ENCODE results near the gene MBOAT2. TPM values are rescaled to one million over a fixed set of nuclear protein-coding genes. Genes with fewer than 3 reads are reported as not detected.

The MBOAT2 gene
- total and polyA plus RNA-seq, 3 donors from 2014 or later: 21.2 to 24.8 (median 24.2) TPM

DNA sequence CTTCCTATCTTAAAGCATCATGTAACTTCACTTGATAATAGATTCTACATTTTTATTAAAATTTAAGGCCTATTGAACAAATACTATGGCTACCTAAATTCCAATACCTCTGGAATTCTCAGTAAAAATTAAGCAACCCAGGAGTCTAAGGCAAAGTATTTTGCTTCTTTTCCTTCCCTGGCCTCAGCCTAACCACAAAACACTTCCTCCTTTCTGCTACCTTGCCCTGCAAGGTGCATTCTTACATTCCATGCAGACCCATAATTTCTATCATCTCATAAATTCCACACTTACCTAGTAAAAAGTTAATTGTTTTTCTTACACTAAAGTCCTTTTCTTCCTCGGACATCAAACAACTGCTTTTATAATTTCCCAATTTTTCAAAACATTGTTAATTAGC is 3.7 kb downstream of the MBOAT2 start:
- WGBS, 2 donors: 87 to 89% methylated on average over 1 of the region's 1 CpG
- no peak overlapping the region for H3K27ac ChIP-seq
- H3K36me3 ChIP-seq (ENCODE audit: low read depth, missing control alignments): no peaks in the 10 kb centered on the region
- H3K4me3 ChIP-seq: no peak overlapping the region
- no peaks in the 10 kb centered on the region for H3K9me3 ChIP-seq
- no peak for DNase-seq
- no peaks in the 10 kb centered on the region for H3K4me1 ChIP-seq
- TF ChIP-seq POLR2A (IDR thresholded peaks at IDR 0.05): no peak
- TF ChIP-seq, protein P1, sequence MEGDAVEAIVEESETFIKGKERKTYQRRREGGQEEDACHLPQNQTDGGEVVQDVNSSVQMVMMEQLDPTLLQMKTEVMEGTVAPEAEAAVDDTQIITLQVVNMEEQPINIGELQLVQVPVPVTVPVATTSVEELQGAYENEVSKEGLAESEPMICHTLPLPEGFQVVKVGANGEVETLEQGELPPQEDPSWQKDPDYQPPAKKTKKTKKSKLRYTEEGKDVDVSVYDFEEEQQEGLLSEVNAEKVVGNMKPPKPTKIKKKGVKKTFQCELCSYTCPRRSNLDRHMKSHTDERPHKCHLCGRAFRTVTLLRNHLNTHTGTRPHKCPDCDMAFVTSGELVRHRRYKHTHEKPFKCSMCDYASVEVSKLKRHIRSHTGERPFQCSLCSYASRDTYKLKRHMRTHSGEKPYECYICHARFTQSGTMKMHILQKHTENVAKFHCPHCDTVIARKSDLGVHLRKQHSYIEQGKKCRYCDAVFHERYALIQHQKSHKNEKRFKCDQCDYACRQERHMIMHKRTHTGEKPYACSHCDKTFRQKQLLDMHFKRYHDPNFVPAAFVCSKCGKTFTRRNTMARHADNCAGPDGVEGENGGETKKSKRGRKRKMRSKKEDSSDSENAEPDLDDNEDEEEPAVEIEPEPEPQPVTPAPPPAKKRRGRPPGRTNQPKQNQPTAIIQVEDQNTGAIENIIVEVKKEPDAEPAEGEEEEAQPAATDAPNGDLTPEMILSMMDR (IDR thresholded peaks at IDR 0.05): no peak
- intact Hi-C loops (cut with DNase I; ENCODE audit: low total_unique reads): no loop called here
- H3K27me3 ChIP-seq: no peaks in the 10 kb centered on the region

DNA sequence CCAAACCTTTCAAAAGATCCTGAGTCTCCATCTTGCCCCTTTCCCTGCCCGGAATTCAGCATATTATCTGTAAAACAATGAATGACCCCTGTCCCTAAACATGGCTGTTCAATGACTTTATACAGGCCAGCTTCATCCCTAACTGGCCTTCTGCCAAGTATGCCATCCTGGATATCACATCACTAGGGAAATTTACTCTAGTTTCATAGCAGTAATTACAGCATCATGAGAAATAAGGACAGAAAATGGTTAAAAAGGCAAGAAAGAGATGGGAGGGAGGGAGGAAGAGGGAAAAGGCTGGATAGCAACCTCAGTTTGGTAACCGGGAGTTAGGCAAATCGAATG is 4.4 kb downstream of the MBOAT2 start:
- Histone ChIP-seq H3K9me3 (no peaks in the 10 kb centered on the region), H3K4me1 (no peaks in the 10 kb centered on the region), H3K4me3 (no peak overlapping the region), H3K36me3 (ENCODE audit: low read depth, missing control alignments) (no peaks in the 10 kb centered on the region), H3K27ac (no peak overlapping the region), H3K27me3 (no peaks in the 10 kb centered on the region)
- intact Hi-C loops (cut with DNase I; ENCODE audit: low total_unique reads): no loop called here
- no peak for TF ChIP-seq POLR2A (IDR thresholded peaks at IDR 0.05)
- TF ChIP-seq, protein P1 (IDR thresholded peaks at IDR 0.05): no peak
- WGBS, 2 donors: 81 to 85% methylated on average over 3 of the region's 3 CpGs
- no peak for DNase-seq

DNA sequence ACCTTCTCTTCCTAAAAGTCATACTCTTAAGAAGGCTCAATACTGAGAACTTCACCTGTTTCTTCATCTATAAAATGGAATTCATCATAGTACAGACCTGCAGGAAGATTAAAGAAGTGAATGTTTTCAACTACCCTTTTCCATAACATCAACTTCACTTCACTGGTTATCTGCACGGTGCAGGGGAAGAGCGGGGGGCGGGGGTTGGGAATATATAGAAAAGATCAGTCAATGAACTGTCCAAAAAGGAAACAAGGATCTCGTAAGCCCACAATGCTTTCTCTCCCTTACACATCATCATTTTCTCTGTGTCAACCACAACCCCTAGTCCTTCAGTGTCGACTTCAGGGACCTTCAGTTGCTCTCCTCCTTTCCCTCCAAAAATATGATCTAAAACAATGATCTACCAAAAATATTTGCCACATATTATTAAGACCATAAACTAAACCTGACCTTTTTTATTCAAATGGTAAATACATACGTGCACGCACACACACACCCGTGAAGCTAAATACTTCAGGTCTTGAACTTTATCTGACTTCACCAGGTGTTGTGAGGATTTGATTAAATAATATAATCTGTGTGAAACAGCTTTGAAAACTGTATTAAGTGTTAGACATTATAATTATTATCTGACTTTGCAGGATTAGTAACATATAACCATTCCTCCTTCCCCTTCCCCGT is 4.9 kb downstream of the MBOAT2 start:
- Histone ChIP-seq H3K4me3 (no peak overlapping the region), H3K9me3 (no peaks in the 10 kb centered on the region), H3K27me3 (no peaks in the 10 kb centered on the region), H3K36me3 (ENCODE audit: low read depth, missing control alignments) (no peaks in the 10 kb centered on the region), H3K4me1 (no peaks in the 10 kb centered on the region), H3K27ac (no peak overlapping the region)
- intact Hi-C loops (cut with DNase I; ENCODE audit: low total_unique reads): no loop called here
- 91 to 94% methylated on average over 9 of the region's 9 CpGs for WGBS, 2 donors
- TF ChIP-seq POLR2A (IDR thresholded peaks at IDR 0.05): no peak
- TF ChIP-seq, protein P1 (IDR thresholded peaks at IDR 0.05): no peak
- no peak for DNase-seq

DNA sequence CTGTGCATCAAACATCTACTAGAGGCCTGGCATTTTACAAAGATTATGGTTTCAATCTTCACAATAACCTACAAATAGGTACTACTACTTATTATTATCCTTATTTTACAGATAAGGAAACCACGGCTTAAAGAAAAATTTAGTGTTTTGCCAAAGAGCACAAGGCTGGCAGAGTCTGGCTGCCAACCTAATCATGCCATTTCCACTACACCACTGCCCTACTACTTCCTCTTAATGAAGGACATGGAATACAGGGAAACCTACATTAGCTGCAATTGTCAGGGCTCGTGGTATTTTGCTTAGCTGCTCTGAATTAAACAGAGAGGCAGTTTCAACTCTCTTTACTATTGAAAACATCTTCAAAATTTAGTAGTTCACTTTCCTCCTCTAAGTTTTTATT is 5.9 kb downstream of the MBOAT2 start:
- intact Hi-C loops (cut with DNase I; ENCODE audit: low total_unique reads): no loop called here
- Histone ChIP-seq H3K4me3 (no peak overlapping the region), H3K4me1 (no peaks in the 10 kb centered on the region), H3K27me3 (no peaks in the 10 kb centered on the region), H3K27ac (no peak overlapping the region), H3K36me3 (ENCODE audit: low read depth, missing control alignments) (no peaks in the 10 kb centered on the region), H3K9me3 (no peaks in the 10 kb centered on the region)
- no peak for TF ChIP-seq POLR2A (IDR thresholded peaks at IDR 0.05)
- TF ChIP-seq, protein P1 (IDR thresholded peaks at IDR 0.05): no peak
- 81 to 88% methylated on average over 2 of the region's 2 CpGs for WGBS, 2 donors
- DNase-seq: no peak

DNA sequence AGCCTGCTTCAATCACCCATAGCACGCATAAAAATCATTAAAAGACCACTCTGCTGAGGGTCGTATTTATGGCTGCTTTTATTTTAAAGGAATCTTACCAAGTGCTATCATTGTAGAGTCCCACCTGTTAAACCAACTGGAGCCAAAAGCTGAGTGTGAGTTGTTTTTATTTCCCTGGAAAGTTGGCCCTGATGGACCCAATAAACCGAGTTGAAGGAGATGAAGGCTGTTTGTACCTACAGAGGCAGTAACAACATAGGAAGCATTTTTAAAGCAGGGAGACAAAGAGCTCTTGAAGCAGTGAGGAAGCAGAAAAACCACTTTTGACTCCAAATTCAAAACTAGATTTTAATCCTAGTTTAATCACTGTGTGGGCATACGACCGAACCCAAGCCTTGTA is 6.4 kb downstream of the MBOAT2 start:
- no peak for DNase-seq
- no peak overlapping the region for H3K27ac ChIP-seq
- 83 to 91% methylated on average over 5 of the region's 5 CpGs for WGBS, 2 donors

More for the DNA sequence above, 6.4 kb downstream of the MBOAT2 start:
- Histone ChIP-seq H3K4me3 (no peak overlapping the region), H3K4me1 (no peaks in the 10 kb centered on the region), H3K9me3 (no peaks in the 10 kb centered on the region), H3K27me3 (no peaks in the 10 kb centered on the region), H3K36me3 (ENCODE audit: low read depth, missing control alignments) (no peaks in the 10 kb centered on the region)
- intact Hi-C loops (cut with DNase I; ENCODE audit: low total_unique reads): no loop called here
- TF ChIP-seq POLR2A (IDR thresholded peaks at IDR 0.05): no peak
- TF ChIP-seq, protein P1 (IDR thresholded peaks at IDR 0.05): no peak

All from testis (tissue), 3 donors.